ENCODE results near the gene TSHZ2. TPM values are rescaled to one million over a fixed set of nuclear protein-coding genes. Genes with fewer than 3 reads are reported as not detected.

The TSHZ2 gene
- total RNA-seq, 1 donor from 2014 or later, result 11.8 TPM

DNA sequence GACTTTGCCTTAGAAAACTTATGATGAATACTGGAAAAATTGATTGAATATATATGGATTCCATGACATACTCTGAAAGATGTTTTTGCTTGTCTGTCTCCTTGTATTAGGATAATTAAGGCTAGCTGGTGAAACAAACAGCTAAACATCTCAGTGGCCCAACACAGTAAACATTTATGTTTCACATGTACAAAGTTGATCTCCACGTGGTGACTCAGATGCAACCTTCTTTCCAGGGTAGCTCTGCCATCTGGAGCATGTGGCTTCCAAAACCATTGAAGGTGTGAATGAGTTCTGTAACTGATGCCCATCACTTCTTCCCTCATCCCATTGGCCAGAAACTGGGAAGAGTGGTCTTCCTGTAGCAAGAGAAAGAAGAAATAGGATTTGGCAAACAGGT, 196.3 kb downstream of the TSHZ2 start:
- no peak for DNase-seq

DNA sequence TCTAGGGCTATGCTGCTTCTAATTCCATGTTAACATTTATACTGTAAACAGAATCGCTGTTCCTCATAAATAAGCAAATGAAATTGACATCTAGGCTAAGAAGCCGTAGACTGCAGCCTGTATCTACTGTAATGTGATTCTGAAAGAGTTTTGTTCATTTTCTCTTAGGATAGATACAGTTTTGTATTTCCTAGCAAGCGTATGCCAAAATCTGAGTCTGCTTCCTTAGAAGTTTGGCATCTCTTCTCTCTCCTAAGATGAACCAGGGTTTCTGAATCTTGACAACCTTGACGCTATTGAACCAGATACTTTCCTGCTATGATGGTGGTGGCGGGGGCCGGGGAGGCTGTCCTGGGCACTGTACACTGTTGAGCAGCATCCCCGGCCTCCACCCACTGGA, 198.0 kb downstream of the TSHZ2 start:
- DNase-seq, result no peak

DNA sequence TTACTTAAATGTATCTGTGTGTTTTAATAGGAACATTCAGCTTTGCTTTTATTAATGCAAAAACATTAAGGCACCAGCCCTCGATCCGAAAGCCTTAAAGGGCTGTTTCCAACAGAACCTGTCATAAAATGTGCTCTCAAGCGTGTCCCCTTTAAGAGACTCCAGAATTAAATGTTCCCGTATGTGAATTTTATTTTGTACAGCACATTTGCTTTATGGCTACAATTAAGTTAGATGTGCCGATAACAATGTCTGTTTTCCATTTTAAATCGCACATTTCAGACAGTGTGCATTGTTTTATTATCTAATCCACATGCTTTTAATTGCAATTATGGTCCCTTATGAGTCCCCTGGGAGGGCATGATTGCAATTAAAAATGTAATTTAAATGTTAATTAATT, 198.9 kb downstream of the TSHZ2 start:
- DNase-seq, result no peak

DNA sequence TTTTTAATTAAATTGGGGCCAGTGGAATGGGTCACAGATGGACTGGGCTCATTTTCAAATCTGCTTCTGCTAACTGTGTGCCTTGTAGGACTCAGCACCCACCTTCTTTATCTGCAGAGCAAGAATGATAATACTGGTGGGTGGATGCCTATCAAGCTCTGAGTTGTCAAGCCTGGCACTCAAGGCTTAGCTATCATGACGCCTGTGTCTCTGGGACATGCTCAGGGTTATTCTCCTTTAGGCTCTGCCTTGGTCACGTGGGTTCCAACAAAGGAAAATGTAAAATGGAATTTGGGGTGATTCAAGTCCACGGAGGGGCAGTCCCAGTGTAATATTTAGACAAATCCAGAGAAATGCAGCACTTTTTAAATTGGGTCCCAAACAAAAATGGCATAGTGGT, 202.3 kb downstream of the TSHZ2 start:
- DNase-seq, result no peak

DNA sequence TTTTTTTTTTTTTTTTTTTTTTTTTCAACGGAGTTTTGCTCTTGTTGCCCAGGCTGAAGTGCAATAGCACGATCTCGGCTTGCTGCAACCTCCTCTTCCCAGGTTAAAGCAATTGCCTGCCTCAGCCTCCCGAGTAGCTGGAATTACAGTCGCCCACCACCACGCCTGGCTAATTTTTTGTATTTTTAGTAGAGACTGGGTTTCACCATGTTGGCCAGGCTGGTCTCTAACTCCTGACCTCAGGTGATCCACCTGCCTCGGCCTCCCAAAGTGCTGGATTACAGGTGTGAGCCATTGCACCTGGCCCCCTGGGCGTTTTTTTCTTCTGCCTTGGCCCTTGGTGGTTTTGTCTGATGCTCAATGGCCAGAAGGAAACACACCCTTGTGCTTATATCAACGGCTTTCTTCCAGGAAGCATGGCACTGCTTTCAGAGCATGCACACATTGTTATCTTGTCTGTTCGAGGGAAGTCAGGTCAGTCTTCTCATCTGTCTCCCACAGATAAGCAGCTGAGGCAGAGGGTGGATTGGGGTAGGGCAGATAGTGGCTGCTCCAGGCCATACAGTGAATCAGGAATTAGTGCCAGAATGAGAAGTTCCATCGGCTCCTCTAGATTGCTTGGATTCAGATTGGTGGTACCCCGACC, 203.1 kb downstream of the TSHZ2 start:
- DNase-seq, result no peak

DNA sequence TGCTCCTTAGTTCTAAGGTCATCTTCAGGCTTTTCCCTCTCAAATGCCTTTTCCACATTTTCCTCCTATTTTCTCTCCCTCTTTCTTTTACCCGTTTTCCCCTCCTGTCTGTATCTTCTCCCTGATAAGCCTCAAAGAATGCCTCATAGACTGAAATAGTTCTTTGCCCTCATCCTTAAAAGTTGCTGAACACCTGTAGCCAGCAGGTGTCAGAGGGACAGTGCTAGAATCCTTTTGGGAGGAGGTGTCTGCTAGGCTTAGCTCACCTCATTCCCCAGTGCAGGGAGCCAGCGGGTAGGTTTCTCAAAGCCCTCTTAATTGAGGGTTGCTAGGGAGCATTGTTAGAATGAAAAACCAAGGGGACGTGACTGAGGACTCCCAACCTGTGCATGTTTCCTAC, 204.0 kb downstream of the TSHZ2 start:
- DNase-seq, result no peak

DNA sequence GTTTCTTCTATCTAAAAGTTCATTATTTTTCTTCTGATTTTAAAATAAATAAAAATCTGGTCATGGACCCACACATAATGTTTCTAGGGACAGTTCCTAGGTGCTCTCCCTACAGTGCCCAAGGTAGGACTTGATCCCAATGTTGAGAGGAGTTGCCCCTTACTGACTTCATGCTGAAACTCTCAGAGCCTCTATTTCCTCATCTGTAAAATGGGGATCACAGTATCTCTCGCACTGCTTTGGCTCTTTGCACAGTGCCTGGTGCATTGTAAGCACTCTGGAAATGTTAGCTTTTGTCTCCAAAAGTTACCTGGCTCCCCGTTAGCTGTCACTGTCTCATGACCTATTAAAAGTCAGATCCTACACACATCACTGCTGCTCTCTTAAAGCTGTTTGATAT, 205.5 kb downstream of the TSHZ2 start:
- no peak for DNase-seq

DNA sequence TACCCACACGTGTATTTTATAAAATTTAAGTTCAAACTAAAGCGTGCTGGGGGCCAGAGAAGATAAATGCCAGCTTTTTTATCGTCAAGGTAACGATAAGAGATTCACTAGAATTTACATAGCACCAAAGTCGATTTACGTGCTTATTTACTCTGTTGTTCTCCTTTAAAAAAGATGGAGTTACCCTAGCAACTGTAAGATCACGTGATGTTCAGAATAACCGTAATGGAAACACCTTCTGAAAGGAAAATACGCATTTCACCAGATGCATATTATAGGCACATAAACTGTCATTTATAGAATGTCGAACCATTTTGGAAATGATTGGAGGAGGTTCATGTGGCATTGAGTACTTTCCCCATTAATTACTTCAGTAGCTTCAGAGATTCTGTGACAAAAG, 207.6 kb downstream of the TSHZ2 start:
- DNase-seq, result no peak

DNA sequence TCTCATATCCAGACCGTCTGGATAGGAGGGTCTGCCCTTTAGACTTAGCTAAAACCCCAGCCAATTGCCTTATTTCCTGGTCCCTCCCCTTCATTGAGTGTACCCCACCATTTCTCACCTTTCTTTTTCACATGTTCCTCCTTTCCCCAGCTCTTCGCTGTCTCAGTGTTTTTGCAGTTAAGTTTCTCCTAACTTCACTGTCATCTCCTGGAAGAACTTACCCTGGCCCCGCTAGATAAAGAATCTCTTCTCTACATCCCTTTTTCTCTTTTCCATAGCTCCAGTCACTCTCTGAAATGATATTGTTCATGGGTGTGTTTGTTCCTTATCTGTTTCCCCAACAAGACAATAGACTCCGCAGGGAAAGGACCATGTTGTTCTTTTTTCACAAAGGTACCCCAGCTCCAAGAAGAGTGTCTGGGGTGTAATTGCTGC, 208.8 kb downstream of the TSHZ2 start:
- DNase-seq, result no peak

DNA sequence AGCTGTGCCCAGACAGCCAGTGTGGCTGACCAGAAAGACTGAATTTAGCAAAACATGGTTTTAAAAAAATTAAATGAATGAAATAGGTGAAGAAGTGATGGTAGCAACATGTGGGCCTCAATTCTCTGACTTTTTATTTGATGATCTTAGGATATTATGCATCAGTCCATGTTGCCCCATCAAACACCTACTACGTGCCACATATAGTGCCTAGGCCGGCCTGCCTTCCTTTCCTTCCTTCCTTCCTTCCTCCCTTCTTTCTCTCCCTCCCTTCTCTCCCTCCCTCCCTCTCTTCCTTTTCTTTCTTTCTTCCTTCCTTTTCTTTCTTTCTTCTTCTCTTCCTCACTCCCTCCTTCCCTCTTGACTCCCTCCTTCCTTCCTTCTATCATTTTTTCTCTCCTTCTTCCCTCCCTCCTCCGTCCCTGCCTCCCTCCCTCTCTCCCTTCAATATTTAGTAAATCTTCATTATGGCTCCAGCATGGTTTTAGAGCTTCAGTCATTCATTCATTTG, 209.8 kb downstream of the TSHZ2 start:
- DNase-seq, result no peak

DNA sequence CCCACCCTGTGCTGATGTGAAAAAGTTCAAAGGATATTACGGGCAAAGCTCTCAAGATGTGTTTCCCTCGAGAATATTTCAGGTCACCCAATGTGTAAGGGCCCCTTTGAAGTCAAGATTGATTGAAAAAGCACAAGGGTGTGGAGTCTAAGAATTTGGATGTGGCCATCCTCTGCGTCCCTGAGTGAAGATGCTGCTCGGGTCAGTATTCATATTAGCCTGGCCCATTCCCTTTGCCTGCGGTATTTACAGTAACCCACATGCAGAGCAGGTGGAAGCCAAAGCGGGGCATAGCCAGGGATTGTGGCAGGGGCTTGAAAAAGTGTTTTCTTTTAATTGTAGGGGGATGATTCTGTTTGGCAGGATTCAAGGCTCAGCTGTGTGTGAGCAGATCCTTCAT, 211.0 kb downstream of the TSHZ2 start:
- DNase-seq, result no peak

DNA sequence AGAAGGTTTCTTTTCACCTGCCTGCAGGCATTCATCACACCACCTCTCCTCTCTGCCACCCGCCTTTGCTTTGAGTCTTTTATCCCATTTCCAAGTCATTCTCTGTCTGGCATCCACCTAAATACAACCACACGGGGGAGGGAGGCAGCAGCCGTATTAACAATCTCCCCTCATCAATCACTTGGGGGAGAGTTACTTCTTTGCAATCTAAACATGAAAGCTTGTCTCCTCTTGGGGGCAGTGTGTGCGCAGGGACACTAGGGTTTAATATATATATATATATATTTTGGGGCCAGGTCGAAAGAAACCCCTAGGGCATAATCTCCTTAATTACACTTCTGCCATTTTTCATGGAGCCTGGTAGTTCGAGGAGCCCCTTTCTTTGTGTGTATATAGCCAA, 214.5 kb downstream of the TSHZ2 start:
- DNase-seq, result no peak

DNA sequence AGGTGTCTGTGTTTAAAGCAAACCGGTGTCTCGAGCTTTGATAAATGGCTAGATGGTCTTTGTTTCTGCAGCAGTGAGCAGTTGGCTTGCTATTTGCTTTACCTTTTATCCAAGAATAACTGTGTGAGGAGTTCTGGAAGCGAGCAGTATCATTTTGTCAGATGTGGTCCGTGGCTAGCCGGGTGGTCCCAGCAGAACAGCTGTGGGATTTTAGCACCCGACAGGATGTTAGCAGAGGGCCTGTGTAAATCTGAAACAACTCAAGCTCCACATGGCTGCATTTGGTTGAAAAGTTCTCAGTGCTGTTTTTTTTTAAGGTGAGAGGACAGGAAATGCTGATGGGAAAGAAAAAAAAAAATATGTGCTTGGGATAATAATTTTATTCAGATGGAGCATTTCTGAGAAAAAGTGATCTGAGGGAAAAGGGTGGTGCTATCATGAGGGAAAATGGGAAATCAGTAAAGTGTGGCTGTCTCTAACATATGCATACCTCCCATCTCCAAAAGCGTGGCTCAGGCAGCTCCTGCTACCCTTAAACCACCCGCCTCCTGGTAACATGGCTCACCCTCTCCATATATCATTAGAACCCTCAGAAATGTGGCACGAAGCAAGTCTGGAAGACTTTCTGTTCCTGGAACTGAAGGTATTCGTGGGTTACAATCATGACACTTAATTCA, 215.4 kb downstream of the TSHZ2 start:
- peak; percentile 66 for DNase-seq

DNA sequence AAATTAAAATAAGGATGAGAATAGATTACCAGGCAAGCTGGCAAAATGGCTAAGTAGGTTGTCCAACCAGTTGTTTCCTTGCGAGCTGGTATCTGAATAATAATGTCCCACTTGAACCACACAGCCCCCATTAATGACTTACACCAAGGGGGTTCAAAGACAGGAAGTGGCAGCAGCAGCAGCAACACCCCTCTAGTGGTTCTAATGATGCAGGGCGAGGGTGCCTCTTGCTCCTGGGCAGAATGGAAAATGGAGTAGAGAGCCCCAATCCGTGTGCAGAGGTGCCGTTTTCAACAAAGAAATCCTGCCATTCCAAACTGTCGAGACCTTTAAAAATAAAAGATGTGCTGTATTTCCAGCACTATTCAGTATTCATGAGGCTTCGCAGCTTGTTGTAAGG, 218.1 kb downstream of the TSHZ2 start:
- DNase-seq, result no peak

DNA sequence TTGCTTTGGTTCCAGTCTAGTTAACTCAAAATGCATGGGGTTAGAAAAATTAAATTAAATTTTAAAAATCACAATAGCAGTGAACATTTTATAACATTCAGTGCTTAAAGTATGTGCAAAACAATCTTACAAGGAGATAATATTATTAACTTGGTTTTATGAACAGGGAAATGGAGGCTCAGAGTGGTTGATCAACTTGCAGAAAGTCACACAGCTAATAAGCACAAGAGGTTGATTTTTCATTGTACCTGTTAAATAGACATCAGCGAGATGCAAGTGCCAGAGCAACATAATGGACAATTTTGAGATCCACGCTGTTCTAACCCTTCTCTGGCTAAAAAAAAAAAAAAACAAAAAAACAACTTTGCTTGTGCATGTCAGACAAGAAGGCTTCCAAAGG, 219.8 kb downstream of the TSHZ2 start:
- no peak for DNase-seq

DNA sequence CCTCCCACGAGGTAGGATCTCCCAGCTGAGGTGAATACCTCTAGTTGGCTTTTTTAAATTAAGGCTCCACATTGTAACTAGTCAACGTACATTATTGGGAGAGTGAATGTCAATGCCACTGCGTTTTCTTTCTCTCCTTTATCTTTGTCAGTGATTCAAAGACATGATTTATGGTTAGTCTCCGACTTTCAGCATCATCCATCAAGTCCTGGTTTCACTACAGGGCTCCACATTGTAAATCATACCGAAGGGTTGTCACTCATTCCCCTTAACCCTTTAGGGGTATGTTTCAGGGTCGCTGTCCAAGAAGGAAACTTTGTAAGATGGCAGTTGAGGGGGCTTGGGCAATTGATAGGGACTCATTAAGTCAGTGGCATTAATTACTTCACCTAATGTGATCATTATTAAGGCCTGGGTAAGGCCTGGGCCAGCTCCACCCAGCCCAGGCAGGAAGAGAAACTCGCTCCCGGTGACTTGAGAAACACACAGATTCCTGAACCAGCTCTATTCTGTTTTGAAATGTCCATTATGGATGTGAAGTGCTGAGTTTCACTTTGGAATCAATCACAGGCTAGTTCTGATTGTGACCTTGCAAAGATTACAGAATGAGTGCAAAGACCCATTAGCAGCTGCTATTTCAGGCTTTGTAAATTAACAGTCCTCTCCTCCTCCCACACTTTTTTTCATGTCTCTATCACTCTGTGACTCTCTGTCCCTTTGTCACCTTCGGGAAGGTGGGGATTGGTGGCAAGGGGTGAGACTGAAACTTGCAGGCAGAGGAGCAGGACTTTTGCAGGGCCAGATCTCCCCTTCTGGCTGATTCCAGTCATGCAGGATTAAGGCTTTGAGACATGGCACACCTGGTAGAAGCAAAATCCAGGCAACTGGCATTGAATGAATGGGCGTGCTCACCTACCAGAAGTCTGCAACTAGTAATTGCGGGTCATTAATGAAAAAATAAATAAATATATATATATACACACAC, 222.4 kb downstream of the TSHZ2 start:
- no peak for DNase-seq

DNA sequence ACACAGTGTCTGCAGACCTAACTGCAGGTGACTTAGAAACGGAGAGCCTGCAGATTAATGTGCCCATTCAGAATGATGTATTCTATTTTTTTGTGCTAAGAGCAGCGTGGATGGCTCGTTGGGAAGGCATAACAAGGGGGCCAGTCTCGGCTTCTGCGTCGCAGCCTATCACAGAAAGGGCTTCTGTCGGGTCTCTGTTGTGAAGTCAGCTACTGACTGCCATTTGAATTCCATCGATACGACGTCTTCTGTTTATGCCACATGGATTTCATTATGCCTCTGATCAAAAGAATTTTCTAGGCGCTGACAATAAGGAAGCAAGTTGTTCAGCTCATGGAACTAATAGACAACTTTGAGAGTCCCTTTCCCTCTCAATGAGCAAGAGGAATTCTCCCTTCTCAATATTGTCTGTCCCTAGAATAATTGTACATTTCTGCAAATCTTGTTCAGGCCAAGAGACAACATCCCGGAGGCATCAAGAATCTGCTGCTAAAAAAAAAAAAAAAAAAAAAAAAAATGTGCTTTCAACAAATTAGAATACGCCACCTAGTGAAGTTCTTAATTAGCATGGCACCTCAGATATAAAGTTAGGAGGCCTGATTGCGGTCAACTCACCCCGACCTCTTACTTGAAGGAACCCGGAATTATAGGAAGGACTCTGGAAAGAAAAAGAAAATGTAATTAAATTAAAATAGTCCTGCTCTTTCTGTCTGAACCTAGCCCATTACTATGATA, 223.9 kb downstream of the TSHZ2 start:
- peak; percentile 15 for DNase-seq

DNA sequence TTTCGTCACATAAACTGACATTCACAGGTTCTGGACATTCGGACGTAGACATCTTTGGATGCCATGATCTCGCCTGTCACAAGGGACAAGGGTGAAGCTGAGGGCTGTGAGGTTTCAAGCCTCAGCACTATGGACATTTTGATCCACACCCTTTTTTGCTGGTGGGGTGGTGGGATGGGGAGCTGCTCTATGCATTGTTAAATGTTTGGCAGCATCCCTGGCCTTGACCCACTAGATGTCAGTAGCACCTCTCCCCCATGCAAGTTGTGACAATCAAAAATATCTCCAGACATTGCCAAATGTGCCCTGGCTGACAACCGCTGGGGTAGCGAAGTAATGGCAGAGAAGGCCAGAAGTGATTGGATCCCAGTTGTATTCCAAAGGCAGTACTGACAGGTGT, 229.4 kb downstream of the TSHZ2 start:
- DNase-seq, result no peak

DNA sequence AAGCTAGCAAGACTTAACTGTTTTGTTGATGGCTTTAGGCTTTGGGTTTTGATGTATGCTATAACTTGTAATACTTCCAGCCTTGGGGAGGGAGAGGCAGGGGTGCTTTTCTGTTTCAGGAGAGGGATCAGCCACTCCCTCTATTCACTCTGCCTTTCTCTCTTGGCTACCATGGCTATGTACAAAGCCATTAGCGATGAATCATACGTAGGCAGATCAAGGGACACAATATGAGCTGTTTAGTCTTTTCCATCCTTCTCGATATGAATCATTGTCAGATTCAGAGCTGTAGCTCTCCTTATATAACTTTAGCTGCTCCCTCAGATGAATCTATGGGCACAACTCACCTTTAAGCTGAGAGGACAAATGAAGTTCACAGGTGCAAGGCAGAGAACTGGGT, 230.6 kb downstream of the TSHZ2 start:
- no peak for DNase-seq

DNA sequence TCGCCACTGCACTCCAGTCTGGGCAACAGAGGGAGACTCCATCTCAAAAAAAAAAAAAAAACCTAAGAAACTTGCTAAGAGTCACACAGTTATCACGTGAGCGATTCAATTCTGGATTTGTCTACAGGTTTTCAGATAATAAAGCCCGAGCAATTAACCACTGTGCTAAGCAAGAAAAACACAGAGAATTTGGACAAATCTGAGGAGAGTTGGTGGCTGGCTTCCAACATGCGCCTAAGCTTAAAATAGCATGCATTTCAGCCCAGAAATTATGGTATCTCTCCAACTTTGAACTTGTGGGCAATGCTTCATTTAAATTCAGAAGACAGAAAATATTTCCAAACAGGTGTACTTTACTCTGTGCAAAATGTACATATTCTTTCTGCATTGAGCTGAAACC, 232.9 kb downstream of the TSHZ2 start:
- DNase-seq, result peak; percentile 14

DNA sequence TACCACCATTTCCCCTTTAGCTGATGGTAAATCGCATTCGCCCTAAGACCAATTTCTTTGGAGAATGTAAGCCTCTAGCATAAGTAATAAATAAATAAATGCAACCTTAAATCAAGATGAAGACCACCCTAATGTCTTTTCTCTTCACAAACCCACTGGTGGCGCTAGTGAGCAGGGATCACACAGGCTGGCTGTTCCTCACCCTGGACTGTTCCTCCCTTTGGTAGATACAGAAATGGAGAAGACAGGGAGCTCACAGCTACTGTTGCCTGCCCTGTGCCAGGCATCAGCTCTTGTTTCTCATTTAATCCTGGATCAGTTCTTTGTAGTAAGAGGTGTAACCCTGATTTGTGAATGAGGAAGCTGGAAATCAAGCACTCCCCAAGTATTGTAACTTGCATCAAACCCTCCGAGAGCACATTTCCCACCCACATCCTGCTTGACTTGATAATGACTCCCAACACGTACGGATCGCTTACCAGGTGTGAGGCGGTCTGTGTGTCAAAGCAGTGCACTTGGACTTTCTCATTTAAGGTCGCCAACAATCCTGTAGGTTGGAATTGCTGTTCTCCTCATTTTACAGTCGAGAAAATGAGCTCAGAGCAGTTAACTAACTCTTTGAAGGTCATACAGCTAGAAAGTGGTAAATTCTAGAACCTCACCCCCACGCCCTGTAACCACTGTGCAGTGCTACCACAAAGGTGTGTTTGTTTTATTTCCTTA, 236.1 kb downstream of the TSHZ2 start:
- DNase-seq, result no peak

DNA sequence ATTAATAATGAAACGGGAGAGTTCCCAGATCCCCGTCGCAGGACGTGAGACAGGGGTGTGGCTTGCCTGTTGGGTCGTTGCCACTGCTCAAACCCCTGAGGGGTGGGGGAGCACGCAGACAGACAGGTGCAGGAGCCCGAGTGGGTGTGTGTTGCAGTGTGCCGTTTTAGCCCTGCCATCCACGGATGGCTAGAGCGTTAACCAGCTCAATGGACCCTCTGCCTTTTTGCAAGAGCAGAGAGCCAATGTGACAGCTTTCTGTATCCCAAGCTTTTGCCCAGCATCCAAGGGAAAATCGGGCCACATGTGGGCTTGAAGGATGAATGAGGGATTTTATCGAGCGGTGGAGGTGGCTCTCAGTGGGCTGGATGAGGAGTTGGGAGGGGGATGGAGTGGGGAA, 237.9 kb downstream of the TSHZ2 start:
- no peak for DNase-seq

All from tongue (tissue), 2 donors.